Breast epithelium (tissue), 4 donors: ENCODE results near the gene ATP8B3. TPM values are rescaled to one million over a fixed set of nuclear protein-coding genes. Genes with fewer than 3 reads are reported as not detected.

Experiments used
- DNase-seq, 2 donors: peaks; one replicate each; pipeline ENCODE4 v3.0.0-alpha.2; 2019; ENCODE audit warnings: low spot score in 2 of 2
- H3K27ac ChIP-seq, 2 donors: fragments of 200-600 bp; sonication (generic) in 1 of 2; one replicate each; pipeline ENCODE4 v1.5.1; 2016 to 2019; ENCODE audit warnings: mild to moderate bottlenecking in 1 of 2
- H3K27me3 ChIP-seq, 2 donors: fragments of 200-600 bp; sonication (generic) in 1 of 2; one replicate each; pipeline versions ENCODE4 v1.5.1 to v1.6.0; 2017 to 2019; ENCODE audit warnings: control low read depth in 1 of 2, mild to moderate bottlenecking in 1 of 2
- H3K36me3 ChIP-seq: fragments of 200-600 bp; one replicate; pipeline ENCODE4 v1.5.1; 2019
- H3K4me1 ChIP-seq, 2 donors: fragments of 200-600 bp; sonication (generic); one replicate each; pipeline ENCODE4 v1.5.1; 2016 to 2019; ENCODE audit warnings: control low read depth in 1 of 2
- H3K4me3 ChIP-seq, 3 donors: fragments of 200-600 bp; sonication (generic); 1 replicate in 2 of 3; 2 replicates in 1 of 3; pipeline ENCODE4 v1.5.1; 2016 to 2019; ENCODE audit warnings: mild to moderate bottlenecking in 3 of 3, moderate library complexity in 2 of 3
- H3K9me3 ChIP-seq, 2 donors: fragments of 200-600 bp; sonication (generic) in 1 of 2; one replicate each; pipeline ENCODE4 v1.5.1; 2016 to 2019; ENCODE audit warnings: control low read depth in 1 of 2
- CTCF ChIP-seq, 3 donors: fragments of 450-650 bp; IDR thresholded peaks; one replicate each; pipeline ENCODE4 v1.5.1; 2016 to 2017; ENCODE audit warnings: antibody characterized with exemption in 3 of 3, mild to moderate bottlenecking in 3 of 3, moderate library complexity in 3 of 3
- POLR2A ChIP-seq: fragments of 450-650 bp; IDR thresholded peaks from one replicate; pipeline ENCODE4 v1.6.1; 2016; ENCODE audit warnings: antibody characterized with exemption, mild to moderate bottlenecking, moderate library complexity
- POLR2AphosphoS5 ChIP-seq, 3 donors: sonication (generic); formaldehyde crosslinking; IDR thresholded peaks; one replicate each; pipeline ENCODE4 v1.6.1; 2017; ENCODE audit warnings: antibody characterized with exemption in 3 of 3
- intact Hi-C: fragments of 100-400 bp; cut with DNase I; formaldehyde crosslinking; loops from one replicate; pipeline ENCODE4 v1.15.1; 2023; ENCODE audit warnings: low total_unique reads
- total RNA-seq, 3 donors: library from RNA; depleted of rRNA; stranded (reverse); fragments of >200 nt; gene quantifications; one replicate each; pipeline ENCODE4 v1.1.0, GENCODE V29; 2016

The ATP8B3 gene
- total RNA-seq, 3 donors from 2014 or later, result 0.66 to 1.4 (median 1.0) TPM

GRCh38 chr19:1846517-1847204, 34.6 kb upstream of the ATP8B3 start:
- Histone ChIP-seq H3K4me3 (peak overlapping the region; percentile 99 to 100 (median 100)), H3K4me1 (peaks cover 33 to 47% of the 10 kb centered on the region in 2 donors), H3K27ac (no peak overlapping the region), H3K9me3 (no peaks in the 10 kb centered on the region), H3K36me3 (no peaks in the 10 kb centered on the region), H3K27me3 (no peaks in the 10 kb centered on the region)
- TF ChIP-seq POLR2A, result no peak
- no peak for TF ChIP-seq POLR2AphosphoS5 (IDR thresholded peaks at IDR 0.05)
- TF ChIP-seq CTCF (IDR thresholded peaks at IDR 0.05), result no peak
- no peak for DNase-seq
- intact Hi-C loops, result no loop called here

DNA sequence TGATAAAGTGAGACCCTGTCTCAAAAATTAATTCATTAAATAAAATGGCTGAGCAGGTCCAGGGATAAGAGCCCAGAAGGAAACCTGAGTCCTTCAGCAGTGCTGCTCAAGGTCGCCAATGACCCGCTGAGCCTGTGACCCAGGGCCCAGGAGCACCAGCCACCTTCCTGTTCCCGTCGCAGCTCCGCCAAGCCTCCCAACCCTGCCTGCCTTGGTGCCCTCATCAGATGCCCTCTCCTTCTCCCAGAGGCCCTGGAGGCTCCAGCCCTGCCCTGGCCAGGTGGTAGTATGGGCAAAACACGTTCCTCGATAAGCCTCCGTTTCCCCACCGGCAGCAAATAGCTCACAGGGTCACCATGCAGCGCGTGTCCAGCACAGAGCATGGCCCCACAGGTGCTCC, 33.6 kb upstream of the ATP8B3 start:
- Histone ChIP-seq H3K36me3 (no peaks in the 10 kb centered on the region), H3K27ac (no peak overlapping the region), H3K4me3 (peak overlapping the region in 1 of 3 donors; percentile 100), H3K27me3 (no peaks in the 10 kb centered on the region), H3K9me3 (no peaks in the 10 kb centered on the region), H3K4me1 (peaks cover 38 to 47% of the 10 kb centered on the region in 2 donors)
- TF ChIP-seq POLR2A, result no peak
- no peak for TF ChIP-seq CTCF (IDR thresholded peaks at IDR 0.05)
- no peak for TF ChIP-seq POLR2AphosphoS5 (IDR thresholded peaks at IDR 0.05)
- no peak for DNase-seq
- intact Hi-C loops, result no loop called here

DNA sequence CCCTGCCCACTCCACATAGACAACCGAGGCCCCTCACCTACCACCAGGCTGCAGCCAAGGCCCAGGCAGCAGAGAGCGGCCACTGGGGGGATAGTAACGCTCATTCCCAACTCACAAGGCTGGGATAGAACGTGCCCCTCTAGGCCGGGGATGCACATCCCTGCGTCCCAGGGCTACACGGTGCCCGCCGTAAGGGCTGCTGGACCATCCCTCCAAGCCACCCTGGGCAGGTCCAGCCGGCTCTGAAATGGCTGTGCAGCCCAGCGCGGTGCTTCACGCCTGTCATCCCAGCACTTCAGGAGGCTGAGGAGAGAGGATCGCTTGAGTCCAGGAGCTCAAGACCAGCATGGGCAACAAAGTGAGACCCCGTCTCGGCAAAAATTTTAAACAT, 33.0 kb upstream of the ATP8B3 start:
- intact Hi-C loops, result no loop called here
- no peak overlapping the region for H3K4me3 ChIP-seq
- no peak overlapping the region for H3K27ac ChIP-seq
- H3K27me3 ChIP-seq, result no peaks in the 10 kb centered on the region
- TF ChIP-seq POLR2AphosphoS5 (IDR thresholded peaks at IDR 0.05), result no peak
- TF ChIP-seq CTCF (IDR thresholded peaks at IDR 0.05), result no peak
- H3K4me1 ChIP-seq, result peaks cover 38 to 49% of the 10 kb centered on the region in 2 donors
- DNase-seq, result no peak
- H3K9me3 ChIP-seq, result no peaks in the 10 kb centered on the region
- H3K36me3 ChIP-seq, result no peaks in the 10 kb centered on the region

DNA sequence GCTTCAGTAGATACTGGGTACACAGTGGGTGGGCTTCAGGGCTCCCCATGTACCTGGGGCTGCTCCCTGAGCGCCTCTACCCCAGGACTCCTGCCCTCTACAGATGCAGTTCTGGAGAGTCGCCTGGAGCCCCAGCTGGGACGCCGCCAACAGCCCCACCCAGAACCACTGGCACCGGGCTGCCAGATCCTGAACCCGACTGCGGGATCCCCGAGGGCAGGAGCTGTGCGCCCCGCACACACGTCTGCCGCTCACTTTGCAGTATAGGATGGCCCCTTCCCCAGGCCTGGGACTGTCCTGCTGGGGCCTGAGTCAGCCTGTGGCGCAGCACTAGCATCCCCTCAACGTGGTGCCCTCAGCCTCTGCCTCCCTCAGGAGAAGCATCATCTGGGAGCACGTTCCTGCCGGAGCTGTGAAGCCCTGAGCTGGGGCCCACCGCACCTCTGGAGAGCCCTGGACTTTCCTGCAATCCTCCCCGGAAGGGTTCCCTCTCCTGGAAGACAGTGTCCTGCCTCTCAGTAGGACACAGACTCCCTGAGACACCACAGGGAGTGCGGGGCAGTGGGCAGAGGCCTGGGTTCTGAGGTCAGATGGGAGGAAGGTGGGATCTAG, 32.5 kb upstream of the ATP8B3 start:
- Histone ChIP-seq H3K27ac (peak overlapping the region; percentile 42 to 71), H3K4me1 (peaks cover 38 to 50% of the 10 kb centered on the region in 2 donors), H3K27me3 (no peaks in the 10 kb centered on the region), H3K9me3 (no peaks in the 10 kb centered on the region), H3K4me3 (no peak overlapping the region), H3K36me3 (no peaks in the 10 kb centered on the region)
- no peak for TF ChIP-seq POLR2A
- no peak for TF ChIP-seq CTCF (IDR thresholded peaks at IDR 0.05)
- no peak for TF ChIP-seq POLR2AphosphoS5 (IDR thresholded peaks at IDR 0.05)
- no peak for DNase-seq
- intact Hi-C loops, result no loop called here

GRCh38 chr19:1843646-1844394, 31.7 kb upstream of the ATP8B3 start:
- Histone ChIP-seq H3K36me3 (no peaks in the 10 kb centered on the region), H3K9me3 (no peaks in the 10 kb centered on the region), H3K27me3 (no peaks in the 10 kb centered on the region), H3K4me1 (peaks cover 38 to 50% of the 10 kb centered on the region in 2 donors), H3K4me3 (peak overlapping the region in 1 of 3 donors; percentile 46), H3K27ac (peak overlapping the region; percentile 42 to 71)
- TF ChIP-seq POLR2AphosphoS5 (IDR thresholded peaks at IDR 0.05) (no peak), POLR2A (no peak), CTCF (IDR thresholded peaks at IDR 0.05) (no peak)
- intact Hi-C loops, result no loop called here
- no peak for DNase-seq
